HG03439 (cell line): ENCODE measurements around the gene COX4I1.

ENCODE experiments used
- ATAC-seq: cut with Tn5 transposase; IDR thresholded peaks from one replicate; pipeline ENCODE4 v1.9.1; 2021; ENCODE audit warnings: mild to moderate bottlenecking, moderate library complexity; ENCODE audit not compliant: unreplicated experiment

The COX4I1 gene

DNA sequence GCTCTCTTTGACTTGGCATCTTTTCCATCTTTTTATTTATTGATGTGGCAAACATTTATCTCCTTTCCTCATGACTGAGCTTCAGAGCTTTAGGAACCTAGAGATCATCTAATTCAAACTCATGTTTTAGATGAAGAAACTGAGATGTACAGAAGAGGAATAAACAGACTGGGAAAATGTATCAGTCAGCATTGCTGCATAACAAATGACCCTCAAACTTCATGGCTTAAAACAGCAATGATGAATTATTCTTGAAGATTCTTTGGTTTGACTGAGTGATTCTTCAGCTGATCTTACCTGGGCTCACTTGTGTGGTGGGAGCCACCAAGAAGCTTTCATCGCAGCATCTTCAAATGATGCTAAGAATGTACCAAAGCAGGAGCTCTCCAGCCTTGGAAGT is 55.4 kb downstream of the COX4I1 start:
- ATAC-seq = no peak

DNA sequence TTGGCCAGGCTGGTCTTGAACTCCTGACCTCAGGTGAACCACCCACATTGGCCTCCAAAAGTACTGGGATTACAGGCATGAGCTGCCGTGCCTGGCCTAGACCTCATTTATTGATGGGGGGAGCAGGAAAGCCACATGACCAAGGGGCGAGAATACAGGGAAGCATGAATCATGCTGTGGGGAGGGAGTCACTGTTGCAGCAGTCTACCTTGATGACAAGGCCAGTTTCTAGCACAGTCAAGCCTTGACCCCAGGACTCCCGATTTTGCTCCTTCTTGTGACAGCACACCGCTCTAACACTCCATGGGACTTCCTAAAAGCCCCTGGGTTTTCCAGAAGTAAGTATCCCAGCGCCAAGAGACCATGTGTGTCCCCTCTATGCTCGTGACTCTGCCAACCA is 56.6 kb downstream of the COX4I1 start:
- ATAC-seq = no peak

DNA sequence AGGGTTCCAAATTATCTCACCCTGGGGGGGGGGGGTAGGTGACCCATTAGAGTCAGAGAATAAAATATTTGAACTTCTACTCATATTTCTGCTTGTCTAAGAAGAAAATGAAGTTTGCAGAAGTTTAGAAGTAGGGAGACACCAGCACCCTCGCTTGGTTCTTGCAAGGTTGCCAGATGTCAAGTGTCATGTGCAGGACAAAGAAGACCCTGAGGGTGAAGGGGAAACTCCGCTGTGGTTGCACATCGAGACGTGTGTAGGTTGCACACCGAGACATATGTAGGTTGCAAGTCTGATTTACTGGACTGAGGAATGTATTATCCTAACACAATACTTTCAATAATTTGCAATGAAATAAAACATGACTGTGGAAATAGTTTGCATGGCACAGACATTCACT is 57.1 kb downstream of the COX4I1 start:
- ATAC-seq = no peak
